NCI-H2107 treated with DMSO at 0.1 percent for 48 hours (cell line): ENCODE results near the gene CSRNP3.
A peak's percentile ranks its signal among the peaks of the same experiment; 100 is the strongest.

Experiments used
- DNase-seq: peaks from one replicate; lab custom pipeline; 2025; ENCODE audit not compliant: unreplicated experiment; lab: John Stamatoyannopoulos, UW

The CSRNP3 gene

GRCh38 chr2:165536851-165537499 is 67.5 kb downstream of the CSRNP3 start:
- no peak for DNase-seq

GRCh38 chr2:165539985-165540384 is 70.5 kb downstream of the CSRNP3 start:
- DNase-seq: peak; percentile 71

- DNase-seq: no peak
Measured at GRCh38 chr2:165544897-165545296, 75.4 kb downstream of the CSRNP3 start.

DNA sequence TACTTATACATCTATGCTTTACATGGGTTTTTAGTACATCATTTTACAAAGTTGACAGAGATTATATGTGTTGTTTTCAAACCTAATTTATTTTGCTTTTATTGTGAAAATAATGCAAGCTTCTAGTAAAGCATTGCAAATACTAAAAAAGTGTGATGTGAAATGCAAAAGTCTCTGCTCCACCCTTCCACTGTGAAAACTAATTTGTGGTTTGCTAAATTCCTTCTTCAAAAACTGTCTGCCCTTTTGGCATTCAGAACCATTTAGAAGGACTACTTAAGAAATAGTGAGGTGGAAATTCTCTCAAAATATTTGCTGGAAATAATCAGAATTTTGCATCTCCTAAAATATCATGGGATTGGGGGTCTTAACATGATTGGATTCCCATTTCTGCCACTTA is 78.4 kb downstream of the CSRNP3 start:
- DNase-seq: no peak

- no peak for DNase-seq
Measured at GRCh38 chr2:165549619-165550018, 80.1 kb downstream of the CSRNP3 start.

- no peak for DNase-seq
Measured at GRCh38 chr2:165558832-165559231, 89.3 kb downstream of the CSRNP3 start.

- no peak for DNase-seq
Measured at GRCh38 chr2:165560377-165560988, 91.0 kb downstream of the CSRNP3 start.

- DNase-seq: no peak
Measured at GRCh38 chr2:165561516-165561915, 92.0 kb downstream of the CSRNP3 start.

DNA sequence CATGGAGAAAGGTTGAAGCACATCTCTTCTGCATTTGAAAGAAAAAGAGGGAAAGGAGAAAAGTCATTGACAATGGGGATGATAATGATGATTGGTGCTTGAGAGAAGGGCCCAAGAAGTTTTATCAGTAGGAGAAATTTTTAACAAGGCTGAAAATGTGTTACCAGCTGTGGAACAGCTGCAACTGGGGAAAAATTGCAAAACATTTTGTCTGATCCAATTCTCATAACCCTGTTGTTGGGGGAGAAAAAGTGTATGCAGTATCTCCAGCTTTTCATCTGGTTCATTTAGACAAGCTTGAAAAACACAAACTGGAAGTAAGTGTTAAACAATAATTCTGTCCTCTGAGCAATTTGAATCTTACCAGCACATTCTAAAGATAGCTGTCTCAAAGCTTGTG is 92.7 kb downstream of the CSRNP3 start:
- DNase-seq: no peak

- peak; percentile 24 for DNase-seq
Measured at GRCh38 chr2:165563468-165564225, 94.1 kb downstream of the CSRNP3 start.

DNA sequence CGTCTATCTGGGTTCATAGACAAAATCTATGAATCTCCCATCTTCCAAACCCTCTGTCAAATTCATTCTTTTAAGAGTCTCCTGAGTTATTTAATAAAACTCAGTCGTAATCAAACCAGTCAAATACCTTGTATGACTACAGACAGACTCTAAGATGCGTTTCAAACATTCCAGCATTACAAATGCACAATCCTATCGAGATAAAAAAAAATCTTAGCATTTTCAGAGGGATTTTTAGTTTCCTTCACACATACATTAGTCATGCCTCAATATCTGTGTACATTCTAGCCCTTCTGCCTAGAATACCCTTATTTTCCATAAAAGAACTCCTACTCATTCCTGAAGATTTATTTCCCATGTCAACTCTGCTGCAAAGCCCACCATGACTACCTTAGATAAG is 96.5 kb downstream of the CSRNP3 start:
- no peak for DNase-seq

GRCh38 chr2:165567273-165567672 is 97.8 kb downstream of the CSRNP3 start:
- peak; percentile 48 for DNase-seq

DNA sequence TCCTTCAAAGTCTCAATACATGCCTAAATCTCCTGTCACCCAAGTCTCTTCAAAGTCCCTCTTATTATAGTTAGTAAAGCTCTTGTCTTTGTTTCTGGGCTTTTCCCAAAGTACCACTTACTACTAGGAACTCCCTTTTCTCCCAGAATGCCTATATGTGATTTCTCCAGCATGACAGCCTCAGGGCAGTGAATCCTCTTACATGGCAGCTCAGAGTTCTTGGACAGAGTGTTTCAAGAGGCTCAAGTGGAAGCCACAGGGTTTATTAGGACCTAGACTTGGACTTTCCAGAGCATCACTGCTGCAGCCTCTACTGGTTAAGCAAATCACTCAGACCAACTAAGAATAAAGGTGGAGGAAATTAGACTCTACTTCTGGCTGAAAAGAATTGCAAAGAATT is 98.9 kb downstream of the CSRNP3 start:
- DNase-seq: no peak

GRCh38 chr2:165571477-165571876 is 102.0 kb downstream of the CSRNP3 start:
- no peak for DNase-seq

GRCh38 chr2:165572151-165572550 is 102.7 kb downstream of the CSRNP3 start:
- peak; percentile 69 for DNase-seq

GRCh38 chr2:165573534-165574461 is 104.3 kb downstream of the CSRNP3 start:
- DNase-seq: peak; percentile 89

DNA sequence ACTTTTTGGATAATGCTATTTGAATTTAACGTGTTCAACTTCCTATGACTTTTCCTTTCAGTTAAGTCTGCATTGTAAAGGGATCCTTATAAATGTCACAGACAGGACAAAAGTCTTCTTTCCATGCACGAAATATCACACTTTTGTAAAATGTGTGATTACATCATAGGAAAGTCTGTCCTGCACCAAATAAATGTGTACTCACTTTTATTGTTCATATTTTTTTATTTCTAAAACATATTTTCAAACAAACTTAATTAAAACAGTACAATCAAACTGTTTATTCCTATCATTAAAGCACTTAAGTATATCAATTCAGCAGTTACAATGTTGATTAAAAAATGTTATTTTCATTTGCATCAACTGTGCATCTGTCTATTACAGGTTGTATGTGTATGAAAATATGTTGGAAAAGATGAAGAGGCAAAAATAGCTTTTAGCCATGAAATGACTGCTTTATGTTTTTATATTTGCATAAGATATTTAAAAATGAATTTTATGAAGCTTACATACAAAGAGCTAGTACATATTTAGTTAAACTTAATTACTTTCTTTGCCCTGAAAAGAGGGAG is 105.6 kb downstream of the CSRNP3 start:
- DNase-seq: no peak

- DNase-seq: no peak
Measured at GRCh38 chr2:165576409-165577154, 107.1 kb downstream of the CSRNP3 start.

DNA sequence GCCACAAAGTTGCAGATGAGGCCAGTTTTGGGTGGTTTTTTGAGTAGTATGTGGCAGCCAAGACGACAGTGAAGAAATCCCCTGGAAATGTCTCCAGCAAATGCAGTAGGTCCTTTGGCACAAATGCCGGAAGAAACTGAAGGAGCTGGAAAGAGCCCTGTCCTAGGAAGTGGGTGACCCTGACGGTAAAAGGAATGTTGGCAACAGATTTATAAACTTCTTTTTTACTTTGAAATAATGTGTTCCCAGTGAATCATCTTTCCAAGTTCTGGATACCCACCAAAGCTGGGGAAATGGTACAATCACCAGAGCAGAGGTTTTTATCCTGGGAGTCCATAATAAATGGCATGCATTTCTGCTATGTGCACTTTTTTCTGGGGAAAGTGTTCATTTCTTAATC is 112.9 kb downstream of the CSRNP3 start:
- no peak for DNase-seq

DNA sequence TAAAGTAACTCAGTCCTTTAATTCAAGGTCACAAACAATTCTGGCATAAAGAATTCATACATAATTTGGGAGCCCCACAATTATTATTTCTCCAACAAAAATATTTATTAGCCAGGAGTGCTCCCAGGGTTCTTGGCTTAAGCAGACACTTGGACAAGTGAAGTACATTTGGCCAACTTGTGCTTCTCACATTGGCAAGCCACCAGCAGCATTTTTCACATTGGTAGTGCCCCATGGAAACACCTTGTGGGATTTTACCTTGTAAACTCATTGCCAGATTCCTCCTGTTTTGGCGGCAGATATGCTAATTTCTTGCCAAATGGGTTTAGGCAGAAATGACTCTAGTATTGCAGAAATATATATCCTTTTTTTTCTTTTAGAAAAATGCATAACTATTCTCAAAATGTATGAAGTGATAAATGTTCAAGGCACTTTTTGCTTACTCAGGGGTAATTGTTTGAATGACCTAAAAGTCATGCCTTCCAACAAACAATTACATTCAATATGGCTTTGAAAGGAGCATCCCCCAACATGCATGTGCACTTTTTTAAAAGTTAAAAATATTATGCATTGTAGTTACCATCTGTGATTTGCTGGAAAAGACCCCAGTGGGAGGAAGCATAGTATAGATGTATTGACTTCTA is 113.5 kb downstream of the CSRNP3 start:
- DNase-seq: no peak
